Peyer's patch (tissue), 4 donors: ENCODE data around the gene SLC33A1. TPM values are rescaled to one million over a fixed set of nuclear protein-coding genes. Genes with fewer than 3 reads are reported as not detected.

Source experiments
- DNase-seq, 3 donors: peaks; one replicate each; pipeline ENCODE4 v3.0.0-alpha.2; 2017 to 2019
- H3K27ac ChIP-seq, 4 donors: fragments of 200-600 bp; sonication (generic); one replicate each; pipeline ENCODE4 v1.5.1; 2016 to 2019
- H3K27me3 ChIP-seq, 2 donors: fragments of 200-600 bp; sonication (generic); one replicate each; pipeline ENCODE4 v1.5.1; 2019
- H3K36me3 ChIP-seq, 3 donors: fragments of 200-600 bp; sonication (generic); one replicate each; pipeline ENCODE4 v1.5.1; 2016 to 2019
- H3K4me1 ChIP-seq, 4 donors: fragments of 200-600 bp; sonication (generic); one replicate each; pipeline ENCODE4 v1.5.1; 2016 to 2019
- H3K4me3 ChIP-seq, 4 donors: fragments of 200-600 bp; sonication (generic); 1 replicate in 3 of 4; 2 replicates in 1 of 4; pipeline ENCODE4 v1.5.1; 2016 to 2019; ENCODE audit warnings: mild to moderate bottlenecking in 1 of 4
- H3K9me3 ChIP-seq, 4 donors: fragments of 200-600 bp; sonication (generic); one replicate each; pipeline ENCODE4 v1.5.1; 2016 to 2019; ENCODE audit warnings: mild to moderate bottlenecking in 1 of 4
- CTCF ChIP-seq, 6 experiments: fragments of 450-650 bp in 4 of 6; fragments of 200-600 bp in 2 of 6; sonication (generic) in 1 of 6; IDR thresholded peaks; one replicate each; pipeline ENCODE4 v1.5.1; 2017 to 2019; ENCODE audit warnings: antibody characterized with exemption in 6 of 6, mild to moderate bottlenecking in 3 of 6, moderate library complexity in 1 of 6
- POLR2A ChIP-seq, 2 donors: fragments of 450-650 bp; IDR thresholded peaks; one replicate each; pipeline ENCODE4 v1.5.1; 2017; ENCODE audit warnings: antibody characterized with exemption in 2 of 2, mild to moderate bottlenecking in 2 of 2, moderate library complexity in 2 of 2
- total RNA-seq, 4 donors: library from RNA; depleted of rRNA; stranded (reverse); fragments of >200 nt; gene quantifications; one replicate each; pipeline ENCODE4 v1.1.0, GENCODE V29; 2016

SLC33A1 gene
- total RNA-seq, 4 donors from 2014 or later, result 12.4 to 44.7 (median 30.3) TPM

- no peaks in the 10 kb centered on the region for H3K27me3 ChIP-seq
- H3K27ac ChIP-seq, result no peak overlapping the region
- H3K4me1 ChIP-seq, result no peaks in the 10 kb centered on the region
- no peak for DNase-seq
- no peaks in the 10 kb centered on the region for H3K36me3 ChIP-seq
- no peak overlapping the region for H3K4me3 ChIP-seq
- peaks cover 0 to 4% (median 2%) of the 10 kb centered on the region in 4 donors for H3K9me3 ChIP-seq
- no peak for TF ChIP-seq POLR2A (IDR thresholded peaks at IDR 0.05)
- TF ChIP-seq CTCF (IDR thresholded peaks at IDR 0.05), result no peak
Measured at GRCh38 chr3:155778462-155778861, 75.8 kb downstream of the SLC33A1 start.

- TF ChIP-seq CTCF (IDR thresholded peaks at IDR 0.05), result no peak
- TF ChIP-seq POLR2A (IDR thresholded peaks at IDR 0.05), result no peak
- H3K4me3 ChIP-seq, result no peak overlapping the region
Measured at GRCh38 chr3:155772801-155773200, 81.4 kb downstream of the SLC33A1 start.

GRCh38 chr3:155771126-155771525 is 83.1 kb downstream of the SLC33A1 start:
- H3K27ac ChIP-seq, result no peak overlapping the region
- H3K27me3 ChIP-seq, result no peaks in the 10 kb centered on the region
- no peak for DNase-seq
- no peaks in the 10 kb centered on the region for H3K9me3 ChIP-seq
- no peak overlapping the region for H3K4me3 ChIP-seq
- TF ChIP-seq POLR2A (IDR thresholded peaks at IDR 0.05) (no peak), CTCF (IDR thresholded peaks at IDR 0.05) (no peak)
- H3K4me1 ChIP-seq, result no peaks in the 10 kb centered on the region
- no peaks in the 10 kb centered on the region for H3K36me3 ChIP-seq

More at GRCh38 chr3:155772801-155773200, 81.4 kb downstream of the SLC33A1 start:
- Histone ChIP-seq H3K27me3 (no peaks in the 10 kb centered on the region), H3K27ac (no peak overlapping the region), H3K4me1 (no peaks in the 10 kb centered on the region), H3K36me3 (no peaks in the 10 kb centered on the region), H3K9me3 (no peaks in the 10 kb centered on the region)
- DNase-seq, result no peak

Other genes starting within 250 kb of the SLC33A1 start
- gene PLCH1, start 109.4 kb downstream of the SLC33A1 start, total RNA-seq, result 10 to 100 TPM in 3 of 4 donors, 1 to 10 TPM in 1; 8.3 to 19.1 (median 12.7) TPM
- 1 to 10 TPM in 3 of 4 donors, not detected in 1; 1.9 to 5.8 (median 3.9) TPM for gene C3orf33, start 48.1 kb downstream of the SLC33A1 start, total RNA-seq
- gene GMPS, start 16.2 kb upstream of the SLC33A1 start, total RNA-seq, result 10 to 100 TPM; 12.9 to 72.6 (median 22.2) TPM